AG04450 (cell line): ENCODE results near the gene TNNT2. TPM values are rescaled to one million over a fixed set of nuclear protein-coding genes. Genes with fewer than 3 reads are reported as not detected.

ENCODE experiments used
- CTCF ChIA-PET: fragments of 300-600, 350-600 bp; formaldehyde crosslinking; extraction: SDS; loops from one replicate; lab custom pipeline; 2022; ENCODE audit warnings: antibody characterized with exemption, inconsistent platforms; lab: Charles Lee
- POLR2A ChIA-PET: fragments of 350-600 bp; formaldehyde crosslinking; extraction: SDS; loops from one replicate; lab custom pipeline; 2021; ENCODE audit warnings: antibody characterized with exemption, inconsistent platforms; lab: Yijun Ruan, JAX
- DNase-seq: peaks from one replicate; pipeline ENCODE4 v3.0.0-alpha.2; 2011; ENCODE audit warnings: low read depth, low spot score
- H3K27ac ChIP-seq: one replicate; pipeline ENCODE4 v1.5.1; 2012; ENCODE audit warnings: low read depth, low read length, control low read depth
- H3K27me3 ChIP-seq: one replicate; pipeline ENCODE4 v1.6.0; 2012; ENCODE audit warnings: low read length; ENCODE audit not compliant: control insufficient read depth, insufficient read depth
- H3K4me3 ChIP-seq: 2 replicates; pipeline ENCODE4 v1.5.1; 2011; ENCODE audit warnings: mild to moderate bottlenecking, low read depth, low read length, control low read depth
- H3K9me3 ChIP-seq: 2 replicates; pipeline ENCODE4 v1.5.1; 2012; ENCODE audit warnings: low read length; ENCODE audit not compliant: control insufficient read depth, insufficient read depth
- CTCF ChIP-seq: IDR thresholded peaks from 2 replicates; pipeline ENCODE4 v1.5.1; 2011; ENCODE audit warnings: low read depth, low read length, control low read depth, inconsistent platforms
- polyA plus RNA-seq: library from polyadenylated mRNA; depleted of rRNA; stranded (reverse); fragments of >200 nt; gene quantifications from 2 replicates; pipeline ENCODE4 v1.2.3, GENCODE V29; 2011

The TNNT2 gene
- polyA plus RNA-seq, 1 experiment = 2.3 TPM

- ChIA-PET CTCF (interaction anchor here (0.5 to 1.1 kb wide), 8 partner anchors 10 to 121 kb away, joined by 3 to 7 read pairs (median 4); no protein-coding TSS in a partner anchor), POLR2A (no interaction called here)
- TF ChIP-seq CTCF = peak; percentile 47
- Histone ChIP-seq H3K4me3 (no peak overlapping the region), H3K27ac (no peak overlapping the region), H3K27me3 (peaks cover 47% of the 10 kb centered on the region), H3K9me3 (peaks cover 4% of the 10 kb centered on the region)
- no peak for DNase-seq
Observed at GRCh38 chr1:201375169-201375568, 2.3 kb downstream of the TNNT2 start.

- POLR2A ChIA-PET = no interaction called here
- H3K27ac ChIP-seq = no peak overlapping the region
Observed at GRCh38 chr1:201374364-201374763, 3.1 kb downstream of the TNNT2 start.

GRCh38 chr1:201371792-201372191 is 5.7 kb downstream of the TNNT2 start:
- Histone ChIP-seq H3K4me3 (no peak overlapping the region), H3K27ac (no peak overlapping the region), H3K27me3 (peaks cover 73% of the 10 kb centered on the region), H3K9me3 (peaks cover 4% of the 10 kb centered on the region)
- DNase-seq = no peak
- CTCF ChIA-PET = interaction anchor here (1.2 to 1.4 kb wide), 2 partner anchors 9 to 117 kb away, joined by 3 to 4 read pairs; no protein-coding TSS in a partner anchor
- TF ChIP-seq CTCF = no peak
- POLR2A ChIA-PET = no interaction called here

More at GRCh38 chr1:201374364-201374763, 3.1 kb downstream of the TNNT2 start:
- Histone ChIP-seq H3K9me3 (peaks cover 4% of the 10 kb centered on the region), H3K27me3 (peaks cover 53% of the 10 kb centered on the region), H3K4me3 (no peak overlapping the region)
- CTCF ChIA-PET = interaction anchor here (0.6 kb wide), 1 partner anchor 11 kb away, joined by 3 read pairs; no protein-coding TSS in a partner anchor
- no peak for DNase-seq
- no peak for TF ChIP-seq CTCF

GRCh38 chr1:201371276-201371675 is 6.2 kb downstream of the TNNT2 start:
- DNase-seq = no peak
- POLR2A ChIA-PET = no interaction called here
- CTCF ChIA-PET = interaction anchor here (0.9 to 1.4 kb wide), 2 partner anchors 24 to 117 kb away, joined by 4 read pairs; no protein-coding TSS in a partner anchor
- peaks cover 74% of the 10 kb centered on the region for H3K27me3 ChIP-seq
- H3K4me3 ChIP-seq = no peak overlapping the region
- H3K27ac ChIP-seq = no peak overlapping the region
- peaks cover 4% of the 10 kb centered on the region for H3K9me3 ChIP-seq
- no peak for TF ChIP-seq CTCF

- DNase-seq = no peak
Observed at GRCh38 chr1:201370500-201370899, 7.0 kb downstream of the TNNT2 start.

More at GRCh38 chr1:201370500-201370899, 7.0 kb downstream of the TNNT2 start:
- CTCF ChIA-PET = interaction anchor here (0.7 to 1.4 kb wide), 3 partner anchors 23 to 116 kb away, joined by 3 to 4 read pairs (median 4); no protein-coding TSS in a partner anchor
- Histone ChIP-seq H3K4me3 (no peak overlapping the region), H3K27ac (no peak overlapping the region), H3K27me3 (peaks cover 72% of the 10 kb centered on the region), H3K9me3 (peaks cover 4% of the 10 kb centered on the region)
- TF ChIP-seq CTCF = no peak
- POLR2A ChIA-PET = no interaction called here
